Activated T-helper 9 cell treated with anti-CD3 and anti-CD28 coated beads, Interleukin-2, amount 50 U/mL, for 16 hours (primary cell): ENCODE measurements around the gene CIP2A.

ENCODE experiments used
- DNase-seq: peaks from one replicate; pipeline ENCODE4 v3.0.0-alpha.2; 2020; ENCODE audit warnings: low read depth

The CIP2A gene

DNA sequence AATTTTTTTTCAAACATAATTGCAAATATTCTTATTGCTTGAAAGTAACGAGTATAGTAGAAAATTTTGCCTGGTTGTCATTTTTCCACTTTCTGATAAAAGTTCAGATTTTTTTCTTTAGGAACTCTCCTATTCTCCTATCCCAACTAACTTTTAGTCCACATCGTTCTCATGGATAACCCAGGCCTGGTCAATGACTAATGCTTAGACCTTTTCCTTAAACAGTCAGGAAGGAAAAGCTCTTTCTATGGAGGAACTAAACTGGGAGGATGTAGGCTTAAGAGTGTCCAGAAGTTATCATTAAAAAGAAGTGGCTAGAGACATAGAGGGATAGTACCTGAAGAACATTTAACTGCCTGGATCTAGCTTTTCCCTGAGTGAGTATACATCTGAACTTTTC lies 26.7 kb downstream of the CIP2A start:
- DNase-seq = no peak

GRCh38 chr3:108555966-108556581 lies 33.2 kb downstream of the CIP2A start:
- no peak for DNase-seq

GRCh38 chr3:108554913-108555571 lies 34.2 kb downstream of the CIP2A start:
- no peak for DNase-seq

DNA sequence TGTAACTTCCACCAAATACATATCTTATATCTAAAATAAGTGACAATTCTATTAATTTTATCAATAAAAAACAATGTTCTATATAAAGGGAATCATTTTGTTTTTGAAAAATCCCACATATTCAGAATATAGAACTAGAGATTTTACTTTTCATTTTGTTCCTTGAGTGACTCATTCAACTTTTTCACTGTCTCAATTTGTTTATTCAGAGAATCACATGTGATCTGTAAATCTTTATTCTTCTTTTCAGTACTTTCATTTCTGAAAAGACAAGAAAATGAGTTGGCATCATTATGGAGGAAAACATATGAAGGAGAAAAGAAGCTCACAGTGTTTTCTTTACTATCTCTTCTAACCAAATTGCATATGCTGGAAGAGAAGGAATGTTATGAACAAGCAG lies 35.0 kb downstream of the CIP2A start:
- DNase-seq = no peak

DNA sequence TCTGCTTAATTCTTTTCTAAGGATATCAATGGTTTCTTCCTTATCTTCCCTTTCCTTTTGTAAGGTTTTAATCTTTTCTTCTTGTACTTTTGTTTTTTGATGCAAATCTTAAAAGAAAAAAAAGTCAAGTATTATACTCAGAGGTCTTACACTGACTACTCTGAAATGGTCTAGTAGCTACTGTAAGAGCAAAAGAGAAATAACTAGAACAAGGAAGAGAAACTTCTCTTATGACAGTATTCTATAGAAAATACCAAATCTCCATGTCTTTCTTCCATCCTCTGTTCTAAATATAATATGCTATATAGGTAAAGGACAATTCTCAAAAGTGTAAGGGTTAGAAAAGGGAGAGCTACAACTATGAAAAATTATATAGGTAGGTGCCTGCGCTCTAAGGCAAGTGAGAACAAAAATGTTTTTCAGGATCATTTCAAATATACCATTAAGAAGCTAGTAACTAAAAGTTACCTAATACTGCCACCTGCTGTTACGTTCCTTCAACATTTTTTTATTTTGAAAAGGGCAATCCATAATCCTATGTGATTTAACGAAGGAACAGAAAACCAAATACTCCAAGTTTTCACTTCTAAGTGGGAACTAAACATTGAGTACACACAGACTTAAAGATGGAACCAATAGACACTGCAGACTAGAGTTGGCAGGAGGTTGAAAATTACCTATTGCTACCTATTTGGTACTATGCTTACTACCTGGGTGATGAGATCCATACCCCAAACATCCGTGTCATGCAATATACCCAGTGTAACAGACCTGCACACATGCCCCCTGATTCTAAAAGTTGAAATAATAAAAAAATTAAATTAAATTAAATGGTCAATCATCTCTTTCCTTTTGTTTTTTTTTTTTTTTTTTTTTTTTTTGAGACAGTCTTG lies 36.7 kb downstream of the CIP2A start:
- no peak for DNase-seq

DNA sequence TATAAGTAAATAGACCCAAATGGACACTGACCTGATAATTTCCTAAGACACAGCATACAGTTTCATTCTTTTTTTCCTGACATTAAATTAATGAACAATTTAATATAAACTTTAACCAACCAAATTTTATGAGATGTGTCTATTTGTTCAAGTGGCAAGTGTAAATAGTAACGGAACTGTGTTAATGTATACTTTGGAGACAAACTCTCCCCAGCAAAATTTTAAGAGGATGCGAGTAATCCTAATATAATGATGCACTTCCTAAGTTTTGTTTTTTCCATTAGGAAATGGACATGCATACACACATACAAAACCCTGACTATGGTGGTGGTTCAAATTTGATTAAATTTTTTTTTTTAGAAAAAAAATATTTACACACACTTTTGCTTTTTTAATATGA lies 40.4 kb downstream of the CIP2A start:
- DNase-seq = no peak

- DNase-seq = no peak
These were observed 40.9 kb downstream of the CIP2A start for GRCh38 chr3:108548304-108548703.

DNA sequence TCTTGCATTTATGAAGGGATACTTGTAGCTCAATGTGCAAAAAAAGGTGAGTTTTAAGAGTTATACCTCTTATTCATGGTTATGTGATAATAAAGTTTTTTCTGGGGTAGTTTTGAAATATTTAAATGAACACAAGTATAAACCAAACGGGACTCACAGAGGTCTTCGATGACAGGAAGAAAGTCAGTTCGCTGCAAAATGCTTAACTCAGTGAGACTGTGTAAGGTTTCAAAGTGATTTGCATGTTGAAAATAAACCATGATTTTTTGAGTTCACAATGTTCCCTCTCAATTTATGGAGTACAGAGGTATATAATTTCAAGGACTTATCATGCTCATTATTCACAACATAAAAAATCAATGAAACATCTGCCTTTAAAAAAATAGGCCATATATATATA lies 42.5 kb downstream of the CIP2A start:
- DNase-seq = no peak

DNA sequence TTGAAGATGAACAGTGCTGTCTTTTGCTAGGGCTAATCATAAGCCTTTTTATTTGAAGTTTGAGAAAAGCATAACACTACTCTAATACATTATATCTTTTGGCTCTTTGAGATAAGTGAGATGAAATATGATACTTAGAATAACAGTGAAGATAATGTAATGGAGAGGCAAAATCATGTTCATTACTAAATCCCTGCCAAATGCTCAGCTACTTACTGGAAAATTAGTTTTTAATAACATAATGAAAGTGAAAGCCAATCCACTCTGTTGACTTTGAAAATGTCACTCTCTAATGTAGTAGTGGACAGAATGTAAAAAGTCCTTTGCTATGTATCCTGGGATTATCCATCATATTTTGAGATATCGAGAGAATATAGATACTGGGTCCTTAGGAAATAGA lies 43.0 kb downstream of the CIP2A start:
- DNase-seq = no peak

DNA sequence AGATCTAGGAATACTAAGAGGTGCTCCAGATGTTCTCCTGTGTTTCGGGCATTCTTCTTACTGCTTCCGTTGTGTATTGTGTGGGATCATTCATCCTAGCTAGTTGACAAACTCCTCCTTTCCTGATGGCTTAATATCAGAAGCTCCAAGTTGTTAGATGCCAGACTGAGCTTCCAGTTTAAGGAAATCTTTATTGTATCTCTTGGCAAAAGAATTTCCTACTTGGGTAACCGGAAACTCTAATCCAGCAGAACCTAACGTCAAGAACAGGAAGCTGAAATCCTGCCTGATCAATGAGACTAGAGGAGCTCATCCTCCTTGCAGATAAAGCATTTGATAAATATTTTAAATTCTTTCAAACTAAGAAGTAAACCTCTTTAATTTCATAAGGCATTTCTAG lies 51.2 kb downstream of the CIP2A start:
- no peak for DNase-seq

GRCh38 chr3:108528459-108529252 lies 60.6 kb downstream of the CIP2A start:
- DNase-seq = no peak

- no peak for DNase-seq
These were observed 61.4 kb downstream of the CIP2A start for GRCh38 chr3:108527817-108528216.

DNA sequence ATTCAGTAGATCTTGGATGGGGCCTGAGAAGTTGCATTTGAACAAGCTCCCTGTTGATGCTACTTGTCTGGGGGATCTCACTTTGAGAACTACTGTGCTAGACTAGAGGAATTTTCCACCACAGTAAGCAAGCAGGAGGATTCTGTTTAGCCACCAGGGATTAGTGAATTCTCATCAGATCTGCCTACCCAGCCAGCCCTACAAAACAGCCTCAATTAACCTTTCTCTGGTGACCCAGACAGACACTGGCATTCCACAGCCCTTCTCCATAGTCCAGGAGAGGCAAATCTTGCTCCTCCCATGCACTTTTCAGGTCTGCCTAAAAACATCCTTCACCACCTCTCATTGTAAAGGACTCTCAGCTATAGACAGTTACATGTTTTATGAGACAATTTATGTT lies 62.1 kb downstream of the CIP2A start:
- DNase-seq = no peak

DNA sequence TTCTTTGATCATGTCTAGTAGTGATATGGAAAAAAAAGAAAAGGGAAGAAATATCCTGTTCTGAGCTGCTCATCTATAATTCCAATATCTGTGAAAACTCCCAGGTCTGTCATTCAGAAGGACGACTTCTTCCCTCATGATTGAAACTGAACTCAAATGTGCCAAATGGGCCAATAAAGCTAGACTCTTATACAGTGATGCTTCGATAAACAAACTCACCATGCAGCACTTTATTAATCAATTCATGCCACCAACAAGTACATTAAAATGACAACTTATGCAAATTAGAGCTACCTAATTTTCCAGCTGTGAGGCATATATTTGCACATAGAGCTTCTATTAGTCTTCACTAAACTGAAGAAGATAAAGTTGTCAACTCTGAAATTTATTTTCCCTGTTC lies 63.3 kb downstream of the CIP2A start:
- DNase-seq = no peak

DNA sequence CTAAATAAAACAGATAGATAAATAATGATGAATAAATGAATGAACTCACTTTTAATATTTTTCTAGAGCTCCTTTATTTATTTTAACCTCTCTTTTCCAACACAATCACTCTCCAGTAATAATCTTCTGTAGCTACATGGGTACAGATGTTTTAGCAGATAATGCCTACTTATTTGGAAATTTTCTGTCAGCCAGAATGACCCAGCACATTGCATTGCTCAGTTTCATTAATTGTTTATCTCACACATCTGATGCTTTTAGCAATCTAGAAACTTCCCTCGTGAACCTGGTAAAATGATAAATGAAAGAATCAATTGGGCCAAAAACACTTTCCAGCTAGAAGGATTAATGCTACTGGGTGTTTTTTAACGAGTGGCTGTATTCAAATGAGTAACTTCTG lies 64.0 kb downstream of the CIP2A start:
- DNase-seq = no peak

DNA sequence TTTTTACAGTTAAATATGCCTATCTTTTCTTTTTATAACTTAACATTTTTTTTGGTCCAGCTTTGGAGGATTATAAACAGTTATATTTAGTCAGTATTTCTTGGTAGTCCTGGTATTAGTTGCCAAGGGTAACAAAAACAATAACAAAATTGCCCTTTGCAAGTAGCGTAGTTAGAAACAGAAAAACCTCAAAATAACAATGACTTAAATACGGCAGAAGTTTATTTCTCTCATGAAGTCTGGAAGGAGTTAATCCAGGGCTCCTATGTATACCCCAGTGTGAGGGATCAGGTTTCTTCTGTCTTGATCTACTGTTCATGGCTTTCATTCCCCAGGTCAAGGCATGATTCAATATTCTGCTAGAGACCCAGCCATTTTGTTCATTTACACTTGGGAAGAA lies 64.7 kb downstream of the CIP2A start:
- no peak for DNase-seq

DNA sequence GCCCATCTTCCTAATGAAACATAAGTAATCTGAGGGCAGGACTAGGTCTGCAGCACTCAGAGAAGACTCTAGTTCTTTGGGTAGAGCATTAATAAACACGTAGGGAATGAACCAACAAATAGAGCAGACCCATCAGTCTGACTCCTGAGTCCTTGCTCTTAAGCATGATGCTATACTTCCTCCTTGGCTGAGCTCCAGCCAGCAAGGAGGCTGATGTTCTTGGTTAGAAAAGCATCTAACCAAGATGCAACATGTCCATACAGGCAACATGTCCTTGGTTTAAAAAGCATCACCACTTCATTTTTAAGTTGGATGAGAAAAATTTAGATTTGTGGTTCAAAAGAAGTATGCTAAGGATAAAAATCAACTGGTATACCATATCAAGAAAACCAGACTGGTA lies 70.3 kb downstream of the CIP2A start:
- no peak for DNase-seq

GRCh38 chr3:108516881-108517280 lies 72.4 kb downstream of the CIP2A start:
- no peak for DNase-seq

- DNase-seq = no peak
These were observed 75.3 kb downstream of the CIP2A start for GRCh38 chr3:108513961-108514360.

DNA sequence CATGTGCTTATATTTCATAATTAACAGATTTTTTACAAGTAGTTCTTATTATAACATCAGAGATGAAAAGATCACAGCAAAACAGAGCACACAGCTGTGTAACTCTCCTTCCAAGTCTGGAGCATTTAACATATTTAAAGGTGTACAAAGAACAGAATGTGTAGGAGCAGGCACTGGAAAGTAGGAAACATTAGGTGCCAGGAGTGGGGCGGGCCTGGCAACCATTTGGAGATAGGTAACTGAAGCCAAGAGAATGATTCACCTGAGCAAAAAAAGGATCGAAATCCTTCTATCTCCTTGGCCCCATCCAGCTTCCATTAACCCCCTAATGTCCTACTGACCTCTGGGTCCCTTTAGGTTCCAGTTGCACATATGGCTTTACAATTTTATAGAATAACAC lies 76.6 kb downstream of the CIP2A start:
- DNase-seq = no peak

- no peak for DNase-seq
These were observed 77.7 kb downstream of the CIP2A start for GRCh38 chr3:108511490-108511889.

- DNase-seq = no peak
These were observed 78.2 kb downstream of the CIP2A start for GRCh38 chr3:108511055-108511454.
